SIG-M5 treated with dmso at 0.1 percent for 504 hours (cell line): ENCODE measurements around the gene FBXL13.
"Not testable (repeated sequence)": the region's sequence is repeated elsewhere in the genome, so short reads cannot be mapped to it uniquely, and the experiment has no call there.

ENCODE experiments used
- DNase-seq: peaks from one replicate; lab custom pipeline; 2025; ENCODE audit not compliant: unreplicated experiment; lab: John Stamatoyannopoulos, UW

Gene FBXL13

DNA sequence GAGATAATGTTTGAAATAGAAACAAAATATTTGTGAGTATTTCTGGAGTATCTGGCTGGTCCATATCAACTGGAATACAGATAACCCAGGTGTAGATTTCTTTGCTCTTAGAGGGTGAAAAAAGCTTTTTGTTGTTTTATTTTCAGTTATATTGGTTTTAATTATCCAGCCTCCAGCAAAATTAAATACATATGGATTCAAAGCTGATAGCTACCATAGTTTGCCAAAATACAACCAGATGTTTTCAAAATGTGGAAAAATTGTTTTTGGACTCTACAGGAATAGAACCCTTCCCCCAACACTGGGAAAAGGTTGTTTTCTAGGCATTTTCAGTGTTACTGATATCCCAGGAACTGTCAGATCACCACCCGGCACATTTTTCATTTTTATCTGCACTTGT, 131.7 kb downstream of the FBXL13 start:
- no peak for DNase-seq

GRCh38 chr7:102942181-102942866, 132.3 kb downstream of the FBXL13 start:
- DNase-seq, result no peak

- DNase-seq, result no peak
Measured at GRCh38 chr7:102938679-102939078, 135.9 kb downstream of the FBXL13 start.

GRCh38 chr7:102935450-102936115, 139.0 kb downstream of the FBXL13 start:
- DNase-seq, result peak; percentile 27

DNA sequence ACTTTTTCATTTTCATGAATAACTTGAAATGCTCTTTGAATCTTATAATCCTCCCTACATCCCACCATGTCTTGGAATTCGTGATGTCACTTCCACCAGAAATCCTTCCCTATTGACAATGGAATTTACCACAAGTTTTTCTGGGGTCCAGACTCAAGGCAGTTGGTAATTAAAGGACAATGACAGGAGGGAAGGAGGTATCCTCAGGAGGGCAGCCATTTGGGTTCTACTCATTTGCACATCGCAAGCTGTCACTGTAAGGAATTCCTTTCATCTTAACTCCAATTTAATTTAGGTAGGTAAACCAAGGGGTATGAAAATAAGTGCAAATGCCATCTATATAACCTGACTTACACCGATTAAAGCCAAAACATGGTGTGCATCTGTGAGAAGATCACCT, 139.9 kb downstream of the FBXL13 start:
- no peak for DNase-seq

- no peak for DNase-seq
Measured at GRCh38 chr7:102934239-102934638, 140.4 kb downstream of the FBXL13 start.

DNA sequence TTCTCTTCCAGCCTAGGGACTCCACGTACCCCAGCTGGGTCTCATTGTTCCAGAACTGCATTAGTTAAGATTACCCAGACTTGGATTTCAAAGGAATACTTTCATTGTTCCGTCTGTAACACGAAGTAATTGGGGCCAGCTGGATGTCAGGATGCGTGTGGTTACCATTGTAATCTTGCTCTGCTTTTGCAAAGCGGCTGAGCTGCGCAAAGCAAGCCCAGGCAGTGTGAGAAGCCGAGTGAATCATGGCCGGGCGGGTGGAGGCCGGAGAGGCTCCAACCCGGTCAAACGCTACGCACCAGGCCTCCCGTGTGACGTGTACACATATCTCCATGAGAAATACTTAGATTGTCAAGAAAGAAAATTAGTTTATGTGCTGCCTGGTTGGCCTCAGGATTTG, 140.8 kb downstream of the FBXL13 start:
- no peak for DNase-seq

DNA sequence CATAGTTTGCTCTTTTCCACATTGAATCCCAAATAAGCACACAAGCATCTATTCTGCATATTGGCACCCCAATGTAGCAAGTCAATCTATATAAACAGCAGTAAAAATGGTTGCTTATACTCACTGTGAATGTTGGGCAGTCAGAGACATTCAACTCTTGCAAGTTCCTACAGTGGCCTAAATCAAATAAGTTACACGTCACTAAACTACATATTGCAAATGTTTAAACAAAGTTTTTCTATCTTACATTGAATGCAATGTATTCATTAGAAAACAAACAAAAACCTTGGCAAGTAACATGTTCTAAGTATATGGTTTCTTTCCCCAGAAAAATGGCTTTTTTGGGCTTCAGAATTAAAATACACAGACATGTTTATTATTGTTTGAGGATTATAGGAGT, 142.8 kb downstream of the FBXL13 start:
- DNase-seq, result no peak

DNA sequence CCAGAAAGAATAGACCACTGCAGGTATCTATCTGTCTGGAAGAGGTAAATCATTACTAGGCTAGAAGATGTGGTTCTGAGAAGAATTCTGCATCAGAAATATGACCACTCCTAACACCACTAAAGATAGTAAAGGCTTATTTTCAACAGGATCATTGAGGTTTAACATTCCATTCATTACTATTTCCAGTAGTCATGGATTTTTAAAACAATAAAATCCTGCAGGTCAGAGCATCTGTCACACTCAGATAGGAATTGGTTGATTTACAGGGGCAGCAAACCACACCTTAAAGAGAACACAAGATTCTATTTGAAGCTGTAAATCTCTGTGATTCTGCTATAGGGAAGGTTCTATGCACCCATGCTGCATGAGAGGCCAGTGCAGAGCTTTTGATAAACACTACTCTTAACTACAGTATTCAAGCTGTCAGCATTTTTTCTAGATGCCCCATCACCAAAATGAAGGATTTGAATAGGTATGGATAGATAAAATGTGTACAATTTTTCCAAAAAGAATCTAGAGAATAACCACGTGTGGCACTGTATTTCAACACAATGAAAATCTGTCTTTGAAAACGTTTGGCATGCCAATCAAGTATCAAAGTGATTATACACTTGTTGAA, 147.2 kb downstream of the FBXL13 start:
- no peak for DNase-seq

DNA sequence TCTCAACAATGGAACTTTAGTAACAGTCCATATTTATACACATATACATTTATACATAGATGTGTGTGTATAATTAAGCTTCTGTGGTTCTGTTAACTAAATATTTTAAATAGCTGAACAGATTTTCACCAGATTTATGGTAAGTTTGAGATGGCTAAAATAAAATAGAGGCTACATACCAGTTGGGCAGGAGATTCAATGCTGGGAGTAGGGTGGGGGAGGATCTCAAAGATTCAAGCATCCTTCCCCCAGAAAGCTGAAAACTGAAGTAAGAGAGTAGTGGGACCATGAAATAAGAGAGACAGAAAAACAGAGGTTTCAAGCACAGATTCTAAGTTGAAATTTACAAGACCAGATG, 147.8 kb downstream of the FBXL13 start:
- DNase-seq, result no peak

- no peak for DNase-seq
Measured at GRCh38 chr7:102925976-102926782, 148.4 kb downstream of the FBXL13 start.

DNA sequence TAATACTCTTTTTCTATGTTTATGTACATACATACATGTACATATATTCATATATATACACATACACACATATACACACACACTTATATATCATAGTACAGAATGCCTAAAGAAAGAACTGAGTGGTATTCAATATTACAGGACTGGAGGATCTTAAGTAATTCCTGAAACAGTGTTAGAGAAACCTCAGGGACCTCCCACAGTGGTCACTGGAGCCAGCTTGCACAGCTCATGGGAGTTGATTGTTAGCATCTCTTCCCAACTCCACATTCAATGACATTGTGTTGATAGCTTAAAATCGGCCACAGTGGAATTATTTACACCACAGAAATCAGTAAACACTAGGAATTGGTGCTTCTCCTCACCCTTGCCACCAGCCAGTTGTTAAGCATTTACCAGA, 155.8 kb downstream of the FBXL13 start:
- DNase-seq, result no peak

- DNase-seq, result peak; percentile 28
Measured at GRCh38 chr7:102917436-102918353, 156.9 kb downstream of the FBXL13 start.

DNA sequence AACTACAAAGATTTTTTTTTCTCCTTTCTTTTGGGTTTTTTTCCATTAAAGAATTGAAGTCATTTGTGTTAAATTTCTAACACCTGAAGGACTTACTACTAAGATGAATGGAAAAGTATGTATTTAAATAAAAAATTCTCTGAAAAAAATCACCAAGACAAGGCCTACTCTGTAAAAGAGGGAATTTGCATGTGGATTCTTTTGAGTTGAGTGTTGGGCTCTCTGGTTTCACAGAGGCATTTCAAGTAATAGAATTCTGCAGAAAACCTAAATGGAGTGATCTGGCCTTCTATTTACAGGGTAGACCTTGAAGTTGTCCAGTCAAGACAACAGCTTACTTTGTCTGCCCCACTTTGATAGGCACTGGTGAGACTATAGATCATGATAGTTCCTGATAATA, 157.7 kb downstream of the FBXL13 start:
- no peak for DNase-seq

- DNase-seq, result no peak
Measured at GRCh38 chr7:102916426-102916825, 158.2 kb downstream of the FBXL13 start.

DNA sequence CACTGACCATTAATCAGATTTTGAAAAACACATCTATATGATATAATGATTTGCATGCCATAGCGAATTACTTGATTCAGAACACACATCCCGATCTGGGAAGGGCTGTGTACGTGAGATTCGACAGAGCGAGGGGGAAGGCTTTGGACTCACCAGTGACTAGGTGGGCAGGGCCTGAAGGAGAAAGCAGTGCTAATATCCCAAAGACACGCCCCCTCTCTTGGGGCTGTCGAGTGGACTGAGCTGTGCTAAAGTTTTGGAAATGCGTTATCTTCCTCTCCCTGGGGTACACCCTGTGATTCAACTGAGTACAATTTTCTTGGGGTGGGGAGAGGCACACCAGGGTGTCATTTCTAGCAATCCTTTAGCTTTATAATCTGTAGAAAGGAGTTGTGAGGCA, 160.0 kb downstream of the FBXL13 start:
- no peak for DNase-seq

GRCh38 chr7:102913826-102914225, 160.8 kb downstream of the FBXL13 start:
- DNase-seq, result no peak

- no peak for DNase-seq
Measured at GRCh38 chr7:102912742-102913141, 161.9 kb downstream of the FBXL13 start, which contains the start of gene LRRC17. Gene LRRC17 (plus strand): TSS chr7:102913000. CDS start chr7:102933914, 20,914 bp downstream.

DNA sequence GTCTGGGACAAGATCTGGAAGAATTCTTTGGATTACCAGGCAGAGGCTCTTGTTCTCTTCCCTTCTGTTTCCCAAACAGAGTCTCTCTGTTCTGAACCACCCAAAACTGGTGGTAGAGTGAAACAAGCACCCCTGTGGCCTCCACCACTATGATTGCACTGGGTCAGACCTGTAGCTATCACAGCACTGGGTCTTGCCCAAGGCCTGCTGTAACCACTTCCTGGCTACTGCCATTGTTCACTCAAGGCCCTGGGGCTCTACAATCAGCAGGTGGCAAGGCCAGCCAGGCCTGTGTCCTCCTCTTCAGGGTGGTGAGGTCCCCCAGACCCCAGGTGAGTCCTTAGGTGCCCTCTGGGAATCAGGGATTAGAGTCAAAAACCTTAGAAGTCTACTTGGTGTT, 165.9 kb downstream of the FBXL13 start:
- no peak for DNase-seq

DNA sequence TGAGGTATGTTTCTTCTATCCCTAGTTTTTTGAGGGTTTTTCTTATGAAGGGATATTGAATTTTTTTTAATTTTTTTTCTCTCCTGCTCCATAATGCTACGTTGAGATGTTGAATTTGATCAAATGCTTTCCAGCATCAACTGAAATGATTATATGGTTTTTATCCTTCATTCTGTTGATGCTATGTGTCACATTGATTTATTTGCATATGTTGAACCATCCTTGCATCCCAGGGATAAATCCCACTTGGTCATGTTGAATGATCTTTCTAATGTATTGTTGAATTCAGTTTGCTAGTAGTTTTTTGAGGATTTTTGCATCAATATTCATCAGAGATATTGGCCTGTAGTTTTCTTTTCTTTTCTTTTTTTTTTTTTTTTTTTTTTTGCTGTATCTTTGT, 171.0 kb downstream of the FBXL13 start:
- not testable (repeated sequence) for DNase-seq
